Liver (tissue), 9 donors: ENCODE measurements around the gene RUFY1. TPM values are rescaled to one million over a fixed set of nuclear protein-coding genes. Genes with fewer than 3 reads are reported as not detected.
"Not testable (repeated sequence)": the region's sequence is repeated elsewhere in the genome, so short reads cannot be mapped to it uniquely, and the experiment has no call there.

Experiments
- DNase-seq: peaks from one replicate; pipeline ENCODE4 v3.0.0-alpha.2; 2017; ENCODE audit warnings: low spot score
- H3K27ac ChIP-seq, 2 donors: one replicate each; pipeline ENCODE4 v1.7.0; 2013; ENCODE audit warnings: inconsistent platforms in 2 of 2, low read length in 2 of 2, control low read depth in 1 of 2, low read depth in 1 of 2, mild to moderate bottlenecking in 1 of 2
- H3K27me3 ChIP-seq, 4 donors: one replicate each; pipeline versions ENCODE4 v1.6.1 to v1.7.0; 2013; ENCODE audit warnings: low read length in 3 of 4, inconsistent platforms in 1 of 4, mild to moderate bottlenecking in 1 of 4, moderate library complexity in 1 of 4; ENCODE audit not compliant: control insufficient read depth in 4 of 4, insufficient read depth in 4 of 4
- H3K36me3 ChIP-seq, 4 donors: one replicate each; pipeline versions ENCODE4 v1.6.1 to v1.7.0; 2013; ENCODE audit warnings: low read length in 3 of 4, mild to moderate bottlenecking in 3 of 4, low read depth in 1 of 4, moderate library complexity in 1 of 4; ENCODE audit not compliant: control insufficient read depth in 4 of 4, insufficient read depth in 3 of 4
- H3K4me1 ChIP-seq, 4 donors: one replicate each; pipeline versions ENCODE4 v1.6.1 to v1.7.0; 2013; ENCODE audit warnings: low read length in 3 of 4, mild to moderate bottlenecking in 3 of 4, moderate library complexity in 1 of 4; ENCODE audit not compliant: control insufficient read depth in 4 of 4, insufficient read depth in 4 of 4
- H3K4me3 ChIP-seq, 3 donors: one replicate each; pipeline versions ENCODE4 v1.6.1 to v1.7.0; 2013; ENCODE audit warnings: low read length in 3 of 3, control low read depth in 1 of 3, low read depth in 1 of 3, mild to moderate bottlenecking in 1 of 3
- H3K9ac ChIP-seq, 2 donors: one replicate each; pipeline ENCODE4 v1.7.0; 2013; ENCODE audit warnings: low read length in 2 of 2, mild to moderate bottlenecking in 2 of 2, moderate library complexity in 2 of 2, control low read depth in 1 of 2, low read depth in 1 of 2
- H3K9me3 ChIP-seq, 4 donors: one replicate each; pipeline versions ENCODE4 v1.6.1 to v1.7.0; 2013; ENCODE audit warnings: low read length in 3 of 4; ENCODE audit not compliant: control insufficient read depth in 4 of 4
- EGR1 ChIP-seq, 2 donors: IDR thresholded peaks; 2 replicates each; pipeline ENCODE4 v1.6.1; 2016 to 2018; ENCODE audit warnings: antibody characterized with exemption in 2 of 2, low read depth in 2 of 2
- FOXA1 ChIP-seq: IDR thresholded peaks from 2 replicates; pipeline ENCODE4 v1.6.1; 2016; ENCODE audit warnings: antibody characterized with exemption
- FOXA2 ChIP-seq: IDR thresholded peaks from 2 replicates; pipeline ENCODE4 v1.6.1; 2016; ENCODE audit warnings: antibody characterized with exemption
- GABPA ChIP-seq, 2 donors: IDR thresholded peaks in 1 of 2; conservative IDR thresholded peaks in 1 of 2; 2 replicates each; pipeline ENCODE4 v1.6.1; 2016; ENCODE audit warnings: antibody characterized with exemption in 2 of 2, mild to moderate bottlenecking in 1 of 2, moderate library complexity in 1 of 2
- HNF4A ChIP-seq, 2 donors: conservative IDR thresholded peaks; 2 replicates each; pipeline ENCODE4 v1.6.1; 2016; ENCODE audit warnings: antibody characterized with exemption in 2 of 2, mild to moderate bottlenecking in 2 of 2
- HNF4G ChIP-seq: IDR thresholded peaks from 2 replicates; pipeline ENCODE4 v1.6.1; 2016; ENCODE audit warnings: antibody characterized with exemption
- JUND ChIP-seq, 2 donors: IDR thresholded peaks; 2 replicates each; pipeline ENCODE4 v1.6.1; 2016; ENCODE audit warnings: antibody characterized with exemption in 2 of 2
- NR2F2 ChIP-seq: IDR thresholded peaks from 2 replicates; pipeline ENCODE4 v1.6.1; 2016; ENCODE audit warnings: antibody characterized with exemption
- RAD21 ChIP-seq, 2 donors: IDR thresholded peaks; 2 replicates each; pipeline ENCODE4 v1.6.1; 2016; ENCODE audit warnings: antibody characterized with exemption in 2 of 2, mild to moderate bottlenecking in 2 of 2
- RXRA ChIP-seq, 2 donors: IDR thresholded peaks; 2 replicates each; pipeline ENCODE4 v1.6.1; 2017 to 2018; ENCODE audit warnings: antibody characterized with exemption in 2 of 2, mild to moderate bottlenecking in 1 of 2
- SP1 ChIP-seq: IDR thresholded peaks from 2 replicates; pipeline ENCODE4 v1.6.1; 2018; ENCODE audit warnings: antibody characterized with exemption, mild to moderate bottlenecking
- TAF1 ChIP-seq: conservative IDR thresholded peaks from 2 replicates; pipeline ENCODE4 v1.6.1; 2016; ENCODE audit warnings: antibody characterized with exemption, mild to moderate bottlenecking
- YY1 ChIP-seq: IDR thresholded peaks from 2 replicates; pipeline ENCODE4 v1.6.1; 2016; ENCODE audit warnings: antibody characterized with exemption, mild to moderate bottlenecking
- WGBS: extraction: QIAGEN DNeasy Blood & Tissue Kit; methylation state at CpG from one replicate; pipeline ENCODE4 v1.1.7; 2013; 5-methylcytosine and 5-hydroxymethylcytosine counted together
- polyA plus RNA-seq, 2 donors: library from polyadenylated mRNA; stranded (reverse) in 1 of 2; unstranded in 1 of 2; fragments of 200-250 nt in 1 of 2; fragments of >200 nt in 1 of 2; fragmentation: Nextera tagmentation in 1 of 2; extraction: Ambion mirVana in 1 of 2; gene quantifications; one replicate each; pipeline versions ENCODE4 v1.2.1 to v1.2.3, GENCODE V29; 2013 to 2015
- total RNA-seq, 2 donors: library from RNA; depleted of rRNA; stranded (reverse); fragments of >200 nt; gene quantifications; one replicate each; pipeline ENCODE4 v1.2.3, GENCODE V29; 2014
- TF ChIP-seq, protein P1 (sequence below): fragments of 150-350 bp; IDR thresholded peaks from 2 replicates; pipeline ENCODE4 v1.5.1; 2017; ENCODE audit warnings: improper control_type of control experiment, low read depth, low read length; ENCODE audit not compliant: missing input control
- TF ChIP-seq, protein P2 (sequence below): IDR thresholded peaks from 2 replicates; pipeline ENCODE4 v1.6.1; 2016; ENCODE audit warnings: antibody characterized with exemption
- TF ChIP-seq, protein P3 (sequence below): IDR thresholded peaks from 2 replicates; pipeline ENCODE4 v1.6.1; 2016; ENCODE audit warnings: antibody characterized with exemption, mild to moderate bottlenecking
- TF ChIP-seq, protein P4 (sequence below): IDR thresholded peaks from 2 replicates; pipeline ENCODE4 v1.6.1; 2016; ENCODE audit warnings: antibody characterized with exemption
- TF ChIP-seq, protein P5 (sequence below): IDR thresholded peaks from 2 replicates; pipeline ENCODE4 v1.6.1; 2016; ENCODE audit warnings: antibody characterized with exemption
- donor health status: healthy.
- donor health status: healthy.
- donor health status: healthy.
- donor health status: healthy.
- donor health status: healthy.

The RUFY1 gene
- total and polyA plus RNA-seq, 4 donors, result 11.6 to 25.2 (median 18.3) TPM

DNA sequence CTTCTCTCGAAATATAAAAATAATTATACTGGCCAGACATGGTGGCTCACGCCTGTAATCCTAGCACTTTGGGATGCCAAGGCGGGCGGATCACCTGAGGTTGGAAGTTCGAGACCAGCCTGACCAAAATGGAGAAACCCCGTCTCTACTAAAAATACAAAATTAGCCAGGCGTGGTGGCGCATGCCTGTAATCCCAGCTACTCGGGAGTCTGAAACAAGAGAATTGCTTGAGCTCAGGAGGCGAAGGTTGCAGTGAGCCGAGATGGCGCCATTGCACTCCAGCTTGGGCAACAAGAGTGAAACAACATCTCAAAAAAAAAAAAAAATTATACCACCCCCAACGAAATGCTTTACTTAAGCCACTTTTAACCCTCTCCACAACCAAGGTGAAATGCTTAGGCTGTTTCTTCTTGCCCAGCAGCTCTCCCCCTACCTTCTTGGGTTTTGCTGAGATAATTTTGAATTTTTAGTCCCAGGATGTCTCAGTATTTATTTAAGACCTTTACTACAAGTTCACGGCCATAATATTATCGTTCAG lies 8.0 kb downstream of the RUFY1 start:
- H3K27ac ChIP-seq, H3K9me3 ChIP-seq, H3K9ac ChIP-seq, DNase-seq, H3K27me3 ChIP-seq, H3K4me3 ChIP-seq: not testable (repeated sequence)
- 87% methylated on average over 15 of the region's 15 CpGs for WGBS
- Histone ChIP-seq H3K4me1 (peaks cover 5 to 18% (median 9%) of the 10 kb centered on the region in 4 donors), H3K36me3 (peaks cover 4 to 17% (median 11%) of the 10 kb centered on the region in 4 donors)

DNA sequence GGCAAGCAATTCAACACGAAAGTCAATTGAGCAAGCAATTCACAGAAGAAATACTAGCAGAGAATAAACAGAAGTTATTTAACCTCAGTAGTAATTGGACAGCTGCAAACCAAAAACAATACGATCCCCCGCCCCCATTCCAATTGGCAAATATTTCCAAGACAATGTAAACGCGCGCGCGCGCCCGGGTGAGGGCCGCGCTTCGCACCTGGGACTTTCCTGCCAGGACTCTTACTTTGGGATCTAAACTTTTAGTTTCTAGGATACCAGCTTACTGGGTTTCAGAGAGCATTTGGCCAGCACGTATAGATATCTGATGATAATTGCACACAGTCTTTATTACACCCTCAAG lies 8.6 kb downstream of the RUFY1 start:
- Histone ChIP-seq H3K27ac (peak overlapping the region; percentile 70 to 87), H3K9me3 (no peaks in the 10 kb centered on the region), H3K9ac (peak overlapping the region in 1 of 2 donors; percentile 80), H3K27me3 (no peaks in the 10 kb centered on the region), H3K4me3 (peak overlapping the region; percentile 49 to 92 (median 78)), H3K4me1 (peaks cover 5 to 16% (median 9%) of the 10 kb centered on the region in 4 donors), H3K36me3 (peaks cover 4 to 22% (median 14%) of the 10 kb centered on the region in 4 donors)
- TF ChIP-seq SP1 (no peak), GABPA (IDR thresholded peaks at IDR 0.05 in 1 of 2, conservative IDR thresholded peaks at IDR 0.05 in 1 of 2) (no peak), RXRA (IDR thresholded peaks at IDR 0.05) (no peak), NR2F2 (no peak), EGR1 (IDR thresholded peaks at IDR 0.05; ENCODE audit: low read depth in 2 of 2) (no peak), JUND (IDR thresholded peaks at IDR 0.05) (no peak), YY1 (no peak), HNF4A (conservative IDR thresholded peaks at IDR 0.05) (no peak), FOXA2 (no peak), HNF4G (no peak), FOXA1 (no peak), RAD21 (IDR thresholded peaks at IDR 0.05) (no peak), TAF1 (no peak)
- TF ChIP-seq, protein P1, sequence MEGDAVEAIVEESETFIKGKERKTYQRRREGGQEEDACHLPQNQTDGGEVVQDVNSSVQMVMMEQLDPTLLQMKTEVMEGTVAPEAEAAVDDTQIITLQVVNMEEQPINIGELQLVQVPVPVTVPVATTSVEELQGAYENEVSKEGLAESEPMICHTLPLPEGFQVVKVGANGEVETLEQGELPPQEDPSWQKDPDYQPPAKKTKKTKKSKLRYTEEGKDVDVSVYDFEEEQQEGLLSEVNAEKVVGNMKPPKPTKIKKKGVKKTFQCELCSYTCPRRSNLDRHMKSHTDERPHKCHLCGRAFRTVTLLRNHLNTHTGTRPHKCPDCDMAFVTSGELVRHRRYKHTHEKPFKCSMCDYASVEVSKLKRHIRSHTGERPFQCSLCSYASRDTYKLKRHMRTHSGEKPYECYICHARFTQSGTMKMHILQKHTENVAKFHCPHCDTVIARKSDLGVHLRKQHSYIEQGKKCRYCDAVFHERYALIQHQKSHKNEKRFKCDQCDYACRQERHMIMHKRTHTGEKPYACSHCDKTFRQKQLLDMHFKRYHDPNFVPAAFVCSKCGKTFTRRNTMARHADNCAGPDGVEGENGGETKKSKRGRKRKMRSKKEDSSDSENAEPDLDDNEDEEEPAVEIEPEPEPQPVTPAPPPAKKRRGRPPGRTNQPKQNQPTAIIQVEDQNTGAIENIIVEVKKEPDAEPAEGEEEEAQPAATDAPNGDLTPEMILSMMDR, result no peak
- TF ChIP-seq, protein P2, sequence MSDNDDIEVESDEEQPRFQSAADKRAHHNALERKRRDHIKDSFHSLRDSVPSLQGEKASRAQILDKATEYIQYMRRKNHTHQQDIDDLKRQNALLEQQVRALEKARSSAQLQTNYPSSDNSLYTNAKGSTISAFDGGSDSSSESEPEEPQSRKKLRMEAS, result no peak
- TF ChIP-seq, protein P3, sequence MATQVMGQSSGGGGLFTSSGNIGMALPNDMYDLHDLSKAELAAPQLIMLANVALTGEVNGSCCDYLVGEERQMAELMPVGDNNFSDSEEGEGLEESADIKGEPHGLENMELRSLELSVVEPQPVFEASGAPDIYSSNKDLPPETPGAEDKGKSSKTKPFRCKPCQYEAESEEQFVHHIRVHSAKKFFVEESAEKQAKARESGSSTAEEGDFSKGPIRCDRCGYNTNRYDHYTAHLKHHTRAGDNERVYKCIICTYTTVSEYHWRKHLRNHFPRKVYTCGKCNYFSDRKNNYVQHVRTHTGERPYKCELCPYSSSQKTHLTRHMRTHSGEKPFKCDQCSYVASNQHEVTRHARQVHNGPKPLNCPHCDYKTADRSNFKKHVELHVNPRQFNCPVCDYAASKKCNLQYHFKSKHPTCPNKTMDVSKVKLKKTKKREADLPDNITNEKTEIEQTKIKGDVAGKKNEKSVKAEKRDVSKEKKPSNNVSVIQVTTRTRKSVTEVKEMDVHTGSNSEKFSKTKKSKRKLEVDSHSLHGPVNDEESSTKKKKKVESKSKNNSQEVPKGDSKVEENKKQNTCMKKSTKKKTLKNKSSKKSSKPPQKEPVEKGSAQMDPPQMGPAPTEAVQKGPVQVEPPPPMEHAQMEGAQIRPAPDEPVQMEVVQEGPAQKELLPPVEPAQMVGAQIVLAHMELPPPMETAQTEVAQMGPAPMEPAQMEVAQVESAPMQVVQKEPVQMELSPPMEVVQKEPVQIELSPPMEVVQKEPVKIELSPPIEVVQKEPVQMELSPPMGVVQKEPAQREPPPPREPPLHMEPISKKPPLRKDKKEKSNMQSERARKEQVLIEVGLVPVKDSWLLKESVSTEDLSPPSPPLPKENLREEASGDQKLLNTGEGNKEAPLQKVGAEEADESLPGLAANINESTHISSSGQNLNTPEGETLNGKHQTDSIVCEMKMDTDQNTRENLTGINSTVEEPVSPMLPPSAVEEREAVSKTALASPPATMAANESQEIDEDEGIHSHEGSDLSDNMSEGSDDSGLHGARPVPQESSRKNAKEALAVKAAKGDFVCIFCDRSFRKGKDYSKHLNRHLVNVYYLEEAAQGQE, result no peak
- TF ChIP-seq, protein P4, sequence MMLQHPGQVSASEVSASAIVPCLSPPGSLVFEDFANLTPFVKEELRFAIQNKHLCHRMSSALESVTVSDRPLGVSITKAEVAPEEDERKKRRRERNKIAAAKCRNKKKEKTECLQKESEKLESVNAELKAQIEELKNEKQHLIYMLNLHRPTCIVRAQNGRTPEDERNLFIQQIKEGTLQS, result no peak
- TF ChIP-seq, protein P5, sequence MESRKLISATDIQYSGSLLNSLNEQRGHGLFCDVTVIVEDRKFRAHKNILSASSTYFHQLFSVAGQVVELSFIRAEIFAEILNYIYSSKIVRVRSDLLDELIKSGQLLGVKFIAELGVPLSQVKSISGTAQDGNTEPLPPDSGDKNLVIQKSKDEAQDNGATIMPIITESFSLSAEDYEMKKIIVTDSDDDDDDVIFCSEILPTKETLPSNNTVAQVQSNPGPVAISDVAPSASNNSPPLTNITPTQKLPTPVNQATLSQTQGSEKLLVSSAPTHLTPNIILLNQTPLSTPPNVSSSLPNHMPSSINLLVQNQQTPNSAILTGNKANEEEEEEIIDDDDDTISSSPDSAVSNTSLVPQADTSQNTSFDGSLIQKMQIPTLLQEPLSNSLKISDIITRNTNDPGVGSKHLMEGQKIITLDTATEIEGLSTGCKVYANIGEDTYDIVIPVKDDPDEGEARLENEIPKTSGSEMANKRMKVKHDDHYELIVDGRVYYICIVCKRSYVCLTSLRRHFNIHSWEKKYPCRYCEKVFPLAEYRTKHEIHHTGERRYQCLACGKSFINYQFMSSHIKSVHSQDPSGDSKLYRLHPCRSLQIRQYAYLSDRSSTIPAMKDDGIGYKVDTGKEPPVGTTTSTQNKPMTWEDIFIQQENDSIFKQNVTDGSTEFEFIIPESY, result no peak
- peak; percentile 48 for DNase-seq
- WGBS, result 8% methylated on average over 14 of the region's 14 CpGs
